T-helper 1 cell treated with Interleukin-12 subunit alpha and Interleukin-12 subunit beta and Interleukin-4 antibody, amounts not matched to agents 30 μg/mL and 1 μg/mL, for 36 hours (primary cell): ENCODE data around the gene ZNF362.

Experiments used
- H3K27ac Mint-ChIP-seq: one replicate; pipeline ENCODE4 v1.8.0; 2021; ENCODE audit warnings: mild to moderate bottlenecking, mixed read lengths
- H3K27me3 Mint-ChIP-seq: one replicate; pipeline ENCODE4 v1.8.0; 2021; ENCODE audit warnings: low read depth, mixed read lengths
- H3K36me3 Mint-ChIP-seq: one replicate; pipeline ENCODE4 v1.8.0; 2021; ENCODE audit warnings: low read depth, mixed read lengths
- H3K4me1 Mint-ChIP-seq: one replicate; pipeline ENCODE4 v1.8.0; 2021; ENCODE audit warnings: low read depth, mixed read lengths
- H3K4me3 Mint-ChIP-seq: one replicate; pipeline ENCODE4 v1.8.0; 2021; ENCODE audit warnings: mild to moderate bottlenecking, moderate library complexity, mixed read lengths
- H3K9me3 Mint-ChIP-seq: one replicate; pipeline ENCODE4 v1.8.0; 2021; ENCODE audit warnings: mixed read lengths

Gene ZNF362

GRCh38 chr1:33336580-33336979, 80.3 kb downstream of the ZNF362 start:
- Mint-ChIP-seq H3K4me3 (no peak overlapping the region), H3K27ac (no peak overlapping the region), H3K9me3 (no peaks in the 10 kb centered on the region), H3K36me3 (peaks cover 9% of the 10 kb centered on the region), H3K4me1 (peaks cover 20% of the 10 kb centered on the region), H3K27me3 (no peaks in the 10 kb centered on the region)

GRCh38 chr1:33337441-33337840, 81.1 kb downstream of the ZNF362 start:
- H3K4me1 Mint-ChIP-seq: peaks cover 22% of the 10 kb centered on the region
- no peaks in the 10 kb centered on the region for H3K9me3 Mint-ChIP-seq
- H3K36me3 Mint-ChIP-seq: peaks cover 8% of the 10 kb centered on the region
- no peaks in the 10 kb centered on the region for H3K27me3 Mint-ChIP-seq
- H3K4me3 Mint-ChIP-seq: no peak overlapping the region
- no peak overlapping the region for H3K27ac Mint-ChIP-seq

- Mint-ChIP-seq H3K27ac (no peak overlapping the region), H3K4me3 (no peak overlapping the region), H3K9me3 (no peaks in the 10 kb centered on the region), H3K4me1 (peaks cover 25% of the 10 kb centered on the region), H3K27me3 (no peaks in the 10 kb centered on the region), H3K36me3 (peaks cover 10% of the 10 kb centered on the region)
Observed at GRCh38 chr1:33338048-33338439, 81.8 kb downstream of the ZNF362 start.

GRCh38 chr1:33338440-33339211, 82.3 kb downstream of the ZNF362 start:
- Mint-ChIP-seq H3K27ac (no peak overlapping the region), H3K4me3 (no peak overlapping the region), H3K9me3 (no peaks in the 10 kb centered on the region), H3K4me1 (peaks cover 25% of the 10 kb centered on the region), H3K27me3 (no peaks in the 10 kb centered on the region), H3K36me3 (peaks cover 9% of the 10 kb centered on the region)

GRCh38 chr1:33339413-33339812, 83.1 kb downstream of the ZNF362 start:
- Mint-ChIP-seq H3K9me3 (no peaks in the 10 kb centered on the region), H3K4me1 (peaks cover 27% of the 10 kb centered on the region), H3K36me3 (peaks cover 8% of the 10 kb centered on the region), H3K27me3 (no peaks in the 10 kb centered on the region), H3K4me3 (no peak overlapping the region), H3K27ac (no peak overlapping the region)

GRCh38 chr1:33341190-33341589, 84.9 kb downstream of the ZNF362 start:
- Mint-ChIP-seq H3K4me3 (no peak overlapping the region), H3K27me3 (no peaks in the 10 kb centered on the region), H3K36me3 (peaks cover 8% of the 10 kb centered on the region), H3K4me1 (peaks cover 26% of the 10 kb centered on the region), H3K9me3 (no peaks in the 10 kb centered on the region), H3K27ac (no peak overlapping the region)

DNA sequence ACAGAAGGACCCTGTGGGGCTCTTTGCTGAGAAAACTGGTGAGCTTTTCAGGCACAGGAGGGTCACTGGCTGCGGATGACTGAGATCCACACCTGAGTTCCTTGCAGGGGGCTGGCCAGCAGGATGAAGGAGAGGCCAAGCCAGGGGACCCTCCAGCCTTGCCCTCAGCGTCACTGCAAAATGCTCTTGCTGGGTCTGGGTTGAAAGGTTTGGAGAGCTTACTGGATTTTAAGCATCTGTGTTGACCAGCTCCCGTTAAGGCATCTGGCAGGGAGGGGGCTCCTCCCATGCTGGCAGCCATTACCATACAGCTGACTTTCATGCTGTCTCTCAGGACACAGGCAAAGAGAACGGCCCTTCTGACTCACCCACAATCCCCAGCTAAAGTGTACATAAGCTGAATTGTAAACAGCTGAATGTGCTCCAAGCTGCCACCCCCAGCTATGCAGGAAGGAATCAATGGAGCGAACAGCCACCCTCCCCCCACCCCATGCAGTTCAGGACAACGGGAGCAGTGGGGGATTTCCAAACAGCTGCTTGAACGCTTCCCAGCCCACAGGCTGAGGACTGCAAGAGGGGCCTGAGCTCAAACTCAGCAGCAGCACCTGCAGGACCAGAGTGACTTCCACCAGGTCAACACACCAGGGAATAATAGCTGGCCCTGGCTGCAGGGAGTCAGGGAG, 85.9 kb downstream of the ZNF362 start:
- H3K27me3 Mint-ChIP-seq: no peaks in the 10 kb centered on the region
- no peaks in the 10 kb centered on the region for H3K9me3 Mint-ChIP-seq
- peaks cover 11% of the 10 kb centered on the region for H3K36me3 Mint-ChIP-seq
- H3K4me3 Mint-ChIP-seq: no peak overlapping the region
- H3K27ac Mint-ChIP-seq: no peak overlapping the region
- H3K4me1 Mint-ChIP-seq: peaks cover 34% of the 10 kb centered on the region

- Mint-ChIP-seq H3K27ac (no peak overlapping the region), H3K27me3 (no peaks in the 10 kb centered on the region), H3K9me3 (no peaks in the 10 kb centered on the region)
Observed at GRCh38 chr1:33343539-33343938, 87.2 kb downstream of the ZNF362 start.

GRCh38 chr1:33344896-33345560, 88.7 kb downstream of the ZNF362 start:
- Mint-ChIP-seq H3K27ac (no peak overlapping the region), H3K4me1 (peaks cover 40% of the 10 kb centered on the region), H3K27me3 (no peaks in the 10 kb centered on the region)

More at GRCh38 chr1:33343539-33343938, 87.2 kb downstream of the ZNF362 start:
- peaks cover 17% of the 10 kb centered on the region for H3K36me3 Mint-ChIP-seq
- no peak overlapping the region for H3K4me3 Mint-ChIP-seq
- peaks cover 41% of the 10 kb centered on the region for H3K4me1 Mint-ChIP-seq

DNA sequence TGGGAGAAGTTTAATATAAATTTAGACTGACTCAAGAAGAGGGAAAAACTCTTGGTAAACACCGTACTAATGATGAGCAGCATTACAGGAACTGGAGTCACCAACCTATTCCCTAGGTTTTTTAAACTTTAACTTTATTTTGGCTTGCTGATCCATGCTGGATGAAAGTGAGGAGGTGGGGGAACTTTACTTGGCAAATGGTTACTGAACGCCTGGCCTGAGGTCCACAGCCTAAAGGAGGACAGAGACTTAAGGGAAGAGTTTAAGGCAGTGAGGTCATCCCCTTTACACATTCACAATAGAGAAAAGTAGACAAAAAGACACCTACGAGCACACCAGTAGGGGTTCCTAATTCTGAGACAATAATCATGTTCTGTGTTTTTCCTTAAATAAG, 90.2 kb downstream of the ZNF362 start:
- Mint-ChIP-seq H3K27ac (peak overlapping the region; percentile 69), H3K4me1 (peaks cover 44% of the 10 kb centered on the region), H3K9me3 (no peaks in the 10 kb centered on the region), H3K36me3 (peaks cover 14% of the 10 kb centered on the region), H3K4me3 (peak overlapping the region; percentile 75), H3K27me3 (peaks cover 8% of the 10 kb centered on the region)

More at GRCh38 chr1:33344896-33345560, 88.7 kb downstream of the ZNF362 start:
- H3K36me3 Mint-ChIP-seq: peaks cover 18% of the 10 kb centered on the region
- no peaks in the 10 kb centered on the region for H3K9me3 Mint-ChIP-seq
- H3K4me3 Mint-ChIP-seq: no peak overlapping the region

DNA sequence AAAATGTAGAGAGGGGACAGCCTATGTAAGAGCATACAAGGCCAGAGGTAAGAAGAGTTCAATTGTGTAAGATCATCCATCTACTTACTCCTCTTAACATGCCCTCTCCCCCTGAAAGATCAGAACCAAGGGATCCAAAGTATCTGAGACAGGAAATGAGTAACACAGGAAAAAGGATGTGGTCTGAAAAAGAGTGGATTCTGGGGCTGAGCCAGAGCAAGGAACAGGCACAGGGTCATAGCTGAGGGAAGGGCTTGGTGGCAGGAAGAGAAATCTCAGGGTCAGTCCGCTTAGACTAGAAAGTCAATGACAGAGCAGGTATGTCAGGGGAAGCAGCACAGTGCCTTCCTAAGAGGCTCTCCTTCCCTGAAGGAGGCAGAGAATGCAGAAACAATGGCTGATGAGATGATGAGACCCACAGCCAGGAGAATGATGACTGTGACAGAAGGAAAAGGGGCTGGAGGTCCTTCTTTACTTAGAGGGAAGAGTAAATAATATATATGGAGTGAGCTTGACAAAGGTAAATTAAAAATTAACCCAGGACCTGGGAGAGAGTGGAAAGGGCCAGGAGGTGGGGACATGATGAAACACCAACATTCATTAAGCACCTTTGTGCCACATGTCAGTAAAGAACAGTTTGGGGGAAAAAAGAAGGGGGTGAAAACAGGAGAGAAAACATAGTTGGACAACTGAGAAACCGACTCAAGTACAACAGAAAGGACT, 90.8 kb downstream of the ZNF362 start:
- H3K27ac Mint-ChIP-seq: peak overlapping the region; percentile 69
- peaks cover 8% of the 10 kb centered on the region for H3K27me3 Mint-ChIP-seq
- H3K4me3 Mint-ChIP-seq: peak overlapping the region; percentile 75
- peaks cover 44% of the 10 kb centered on the region for H3K4me1 Mint-ChIP-seq
- no peaks in the 10 kb centered on the region for H3K9me3 Mint-ChIP-seq
- H3K36me3 Mint-ChIP-seq: peaks cover 14% of the 10 kb centered on the region

GRCh38 chr1:33347650-33347992, 91.3 kb downstream of the ZNF362 start:
- Mint-ChIP-seq H3K4me3 (peak overlapping the region; percentile 75), H3K36me3 (peaks cover 12% of the 10 kb centered on the region), H3K27me3 (peaks cover 8% of the 10 kb centered on the region), H3K9me3 (no peaks in the 10 kb centered on the region), H3K4me1 (peaks cover 40% of the 10 kb centered on the region), H3K27ac (no peak overlapping the region)

- no peaks in the 10 kb centered on the region for H3K9me3 Mint-ChIP-seq
- peaks cover 39% of the 10 kb centered on the region for H3K4me1 Mint-ChIP-seq
- H3K27me3 Mint-ChIP-seq: peaks cover 8% of the 10 kb centered on the region
- peaks cover 9% of the 10 kb centered on the region for H3K36me3 Mint-ChIP-seq
- H3K4me3 Mint-ChIP-seq: peak overlapping the region; percentile 88
- H3K27ac Mint-ChIP-seq: peak overlapping the region; percentile 84
Observed at GRCh38 chr1:33348194-33348593, 91.9 kb downstream of the ZNF362 start.

DNA sequence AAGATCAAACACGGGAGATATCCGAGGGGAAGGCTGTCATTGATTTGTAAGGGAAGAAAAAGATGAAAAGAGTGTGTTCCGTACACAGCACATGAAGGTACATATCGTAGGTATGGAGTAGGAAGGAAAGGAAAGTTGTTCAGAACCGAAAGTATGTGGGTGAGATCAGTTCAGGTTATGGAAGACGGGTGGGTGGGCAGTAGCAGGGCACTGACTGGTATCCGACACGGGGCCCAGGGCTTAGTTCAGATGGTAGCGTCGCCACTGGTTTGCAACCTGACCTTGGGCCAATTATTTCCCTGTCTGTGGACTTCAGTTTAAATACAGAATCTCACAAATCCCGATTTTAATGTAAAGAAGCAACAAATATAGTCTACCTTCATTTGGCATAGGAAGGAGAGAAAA, 92.4 kb downstream of the ZNF362 start:
- Mint-ChIP-seq H3K27me3 (peaks cover 8% of the 10 kb centered on the region), H3K36me3 (peaks cover 9% of the 10 kb centered on the region), H3K4me3 (peak overlapping the region; percentile 88), H3K9me3 (no peaks in the 10 kb centered on the region), H3K4me1 (peaks cover 39% of the 10 kb centered on the region), H3K27ac (peak overlapping the region; percentile 84)
